ENCODE results near the gene ZNF652. TPM values are rescaled to one million over a fixed set of nuclear protein-coding genes. Genes with fewer than 3 reads are reported as not detected.
"Not testable (repeated sequence)": the region's sequence is repeated elsewhere in the genome, so short reads cannot be mapped to it uniquely, and the experiment has no call there.

The ZNF652 gene
- total RNA-seq, 4 donors from 2014 or later, result 35.7 to 58.6 (median 43.9) TPM

GRCh38 chr17:49285716-49286115, 76.3 kb downstream of the ZNF652 start:
- peaks cover 0 to 4% (median 0%) of the 10 kb centered on the region in 4 donors for H3K9me3 ChIP-seq
- WGBS, 2 donors, result 68 to 70% methylated on average over 6 of the region's 6 CpGs
- no peak overlapping the region for H3K4me3 ChIP-seq
- no peaks in the 10 kb centered on the region for H3K4me1 ChIP-seq
- no peak for DNase-seq (ENCODE audit: low spot score in 2 of 2)
- no peaks in the 10 kb centered on the region for H3K27me3 ChIP-seq
- no peak overlapping the region for H3K27ac ChIP-seq
- no peak for TF ChIP-seq EP300 (IDR thresholded peaks at IDR 0.05)
- TF ChIP-seq CTCF (IDR thresholded peaks at IDR 0.05), result no peak
- no peak for TF ChIP-seq POLR2A (IDR thresholded peaks at IDR 0.05)
- H3K36me3 ChIP-seq, result peaks cover 0 to 12% (median 0%) of the 10 kb centered on the region in 3 donors

- no peaks in the 10 kb centered on the region for H3K4me1 ChIP-seq
- TF ChIP-seq POLR2A (IDR thresholded peaks at IDR 0.05) (no peak), CTCF (IDR thresholded peaks at IDR 0.05) (no peak), EP300 (IDR thresholded peaks at IDR 0.05) (no peak)
- 92 to 96% methylated on average over 4 of the region's 4 CpGs for WGBS, 2 donors
- H3K36me3 ChIP-seq, result no peaks in the 10 kb centered on the region
- no peak overlapping the region for H3K27ac ChIP-seq
- H3K27me3 ChIP-seq, result no peaks in the 10 kb centered on the region
- H3K4me3 ChIP-seq, result no peak overlapping the region
- peaks cover 0 to 5% (median 0%) of the 10 kb centered on the region in 4 donors for H3K9me3 ChIP-seq
- no peak for DNase-seq (ENCODE audit: low spot score in 2 of 2)
These were observed 81.1 kb downstream of the ZNF652 start for GRCh38 chr17:49280918-49281317.

- Histone ChIP-seq H3K36me3 (no peaks in the 10 kb centered on the region), H3K4me1 (no peaks in the 10 kb centered on the region), H3K9me3 (peaks cover 0 to 5% (median 0%) of the 10 kb centered on the region in 4 donors), H3K27me3 (no peaks in the 10 kb centered on the region), H3K4me3 (no peak overlapping the region), H3K27ac (no peak overlapping the region)
- WGBS, 2 donors, result 86 to 89% methylated on average over 4 to 5 of the region's 5 CpGs
- no peak for TF ChIP-seq POLR2A (IDR thresholded peaks at IDR 0.05)
- TF ChIP-seq CTCF (IDR thresholded peaks at IDR 0.05), result no peak
- no peak for TF ChIP-seq EP300 (IDR thresholded peaks at IDR 0.05)
- DNase-seq (ENCODE audit: low spot score in 2 of 2), result no peak
These were observed 82.0 kb downstream of the ZNF652 start for GRCh38 chr17:49280061-49280460.

GRCh38 chr17:49279263-49280015, 82.6 kb downstream of the ZNF652 start:
- not testable (repeated sequence) for H3K36me3 ChIP-seq; H3K9me3 ChIP-seq; H3K4me3 ChIP-seq; H3K4me1 ChIP-seq; H3K27me3 ChIP-seq; DNase-seq (ENCODE audit: low spot score in 2 of 2); H3K27ac ChIP-seq
- 81 to 83% methylated on average over 11 of the region's 11 CpGs for WGBS, 2 donors

GRCh38 chr17:49278076-49278475, 84.0 kb downstream of the ZNF652 start:
- H3K4me1 ChIP-seq, result no peaks in the 10 kb centered on the region
- peaks cover 0 to 5% (median 0%) of the 10 kb centered on the region in 4 donors for H3K9me3 ChIP-seq
- no peak overlapping the region for H3K4me3 ChIP-seq
- H3K27me3 ChIP-seq, result no peaks in the 10 kb centered on the region
- TF ChIP-seq CTCF (IDR thresholded peaks at IDR 0.05) (no peak), EP300 (IDR thresholded peaks at IDR 0.05) (no peak), POLR2A (IDR thresholded peaks at IDR 0.05) (no peak)
- DNase-seq (ENCODE audit: low spot score in 2 of 2), result no peak
- H3K36me3 ChIP-seq, result no peaks in the 10 kb centered on the region
- 42 to 75% methylated on average over 1 to 3 of the region's 3 CpGs for WGBS, 2 donors
- H3K27ac ChIP-seq, result no peak overlapping the region
